Neural cell (in vitro differentiated cells): ENCODE data around the gene FHIT. TPM values are rescaled to one million over a fixed set of nuclear protein-coding genes. Genes with fewer than 3 reads are reported as not detected.

ENCODE experiments used
- H2AFZ ChIP-seq: fragments of 200-600, 300-800 bp; sonication (generic), shearing (Covaris generic); 2 replicates; pipeline ENCODE4 v1.6.0; 2014; ENCODE audit warnings: low read depth, mild to moderate bottlenecking, antibody characterized with exemption, low read length, moderate library complexity
- H3F3A ChIP-seq: fragments of 200-600 bp; shearing (Covaris generic); 2 replicates; pipeline ENCODE4 v1.6.1; 2016; ENCODE audit warnings: mild to moderate bottlenecking, moderate library complexity, mixed read lengths, antibody characterized with exemption, low read length; ENCODE audit not compliant: insufficient read depth, poor library complexity, severe bottlenecking
- H3K27ac ChIP-seq: fragments of 200-600, 300-800 bp; sonication (generic), shearing (Covaris generic); 2 replicates; pipeline ENCODE4 v1.5.1; 2014; ENCODE audit warnings: mild to moderate bottlenecking, low read length, moderate library complexity
- H3K27me3 ChIP-seq: fragments of 300-800, 200-600 bp; sonication (generic), shearing (Covaris generic); 2 replicates; pipeline ENCODE4 v1.6.0; 2014; ENCODE audit warnings: mild to moderate bottlenecking, low read depth, low read length, moderate library complexity; ENCODE audit not compliant: insufficient read depth
- H3K36me3 ChIP-seq: fragments of 300-800, 200-600 bp; sonication (generic), shearing (Covaris generic); 2 replicates; pipeline ENCODE4 v1.5.1; 2014; ENCODE audit warnings: mild to moderate bottlenecking, antibody characterized with exemption, low read length, moderate library complexity; ENCODE audit not compliant: insufficient read depth
- H3K4me2 ChIP-seq: fragments of 300-800, 200-600 bp; sonication (generic), shearing (Covaris generic); 2 replicates; pipeline ENCODE4 v1.6.0; 2014; ENCODE audit warnings: mild to moderate bottlenecking, low read length
- H3K4me3 ChIP-seq: fragments of 300-800, 200-600 bp; sonication (generic), shearing (Covaris generic); 2 replicates; pipeline ENCODE4 v1.5.1; 2014; ENCODE audit warnings: mild to moderate bottlenecking, low read length, moderate library complexity
- H3K79me2 ChIP-seq: fragments of 200-600 bp; shearing (Covaris generic); replicated peaks from 2 replicates; pipeline ENCODE4 v1.6.0; 2014; ENCODE audit warnings: mild to moderate bottlenecking, low read length, moderate library complexity; ENCODE audit not compliant: insufficient read depth
- H3K9ac ChIP-seq: fragments of 300-800, 200-600 bp; sonication (generic), shearing (Covaris generic); 2 replicates; pipeline ENCODE4 v1.6.1; 2016; ENCODE audit warnings: mild to moderate bottlenecking, low read length, mixed read lengths
- H3K9me2 ChIP-seq: fragments of 200-600 bp; shearing (Covaris generic); 2 replicates; pipeline ENCODE4 v1.6.1; 2016; ENCODE audit warnings: mild to moderate bottlenecking, low read length, mixed read lengths; ENCODE audit not compliant: insufficient read depth
- H3K9me3 ChIP-seq: fragments of 200-600, 300-800 bp; sonication (generic), shearing (Covaris generic); 2 replicates; pipeline ENCODE4 v1.6.1; 2016; ENCODE audit warnings: mild to moderate bottlenecking, mixed run types, low read length, moderate library complexity, mixed read lengths
- H4K20me1 ChIP-seq: fragments of 200-600 bp; shearing (Covaris generic); 2 replicates; pipeline ENCODE4 v1.6.1; 2016; ENCODE audit warnings: mild to moderate bottlenecking, mixed run types; ENCODE audit not compliant: insufficient read depth
- EP300 ChIP-seq: fragments of 450-650 bp; conservative IDR thresholded peaks from 2 replicates; pipeline ENCODE4 v1.6.1; 2014; ENCODE audit warnings: antibody characterized with exemption, mild to moderate bottlenecking, moderate library complexity; ENCODE audit not compliant: poor library complexity, severe bottlenecking
- EZH2 ChIP-seq: fragments of 200-600, 300-800 bp; shearing (Covaris generic), sonication (generic); IDR thresholded peaks from 2 replicates; pipeline ENCODE4 v1.6.1; 2014; ENCODE audit warnings: antibody characterized with exemption, low read length, borderline replicate concordance, mild to moderate bottlenecking; ENCODE audit not compliant: insufficient read depth, poor library complexity, severe bottlenecking
- MXI1 ChIP-seq: fragments of 450-650 bp; conservative IDR thresholded peaks from 2 replicates; pipeline ENCODE4 v1.6.1; 2014; ENCODE audit warnings: antibody characterized with exemption, mild to moderate bottlenecking; ENCODE audit not compliant: poor library complexity, severe bottlenecking
- POLR2AphosphoS5 ChIP-seq: IDR thresholded peaks from 2 replicates; pipeline ENCODE4 v1.6.1; 2012
- RAD21 ChIP-seq: fragments of 450-650 bp; conservative IDR thresholded peaks from 2 replicates; pipeline ENCODE4 v1.6.1; 2014; ENCODE audit warnings: antibody characterized with exemption, mild to moderate bottlenecking, moderate library complexity
- SMC3 ChIP-seq: fragments of 450-650 bp; conservative IDR thresholded peaks from 2 replicates; pipeline ENCODE4 v1.6.1; 2014; ENCODE audit warnings: antibody characterized with exemption, mild to moderate bottlenecking, moderate library complexity; ENCODE audit not compliant: poor library complexity
- TAF1 ChIP-seq: IDR thresholded peaks from 2 replicates; pipeline ENCODE4 v1.6.1; 2012; ENCODE audit warnings: low read depth
- polyA plus RNA-seq: library from polyadenylated mRNA; depleted of rRNA; stranded (reverse); fragments of >200 nt; gene quantifications from 2 replicates; pipeline ENCODE4 v1.2.3, GENCODE V29; 2014
- TF ChIP-seq, protein P1 (sequence below): IDR thresholded peaks from 2 replicates; pipeline ENCODE4 v1.6.1; 2012; ENCODE audit warnings: borderline replicate concordance
- TF ChIP-seq, protein P2 (sequence below): fragments of 450-650 bp; IDR thresholded peaks from 2 replicates; pipeline ENCODE4 v1.5.1; 2014; ENCODE audit warnings: antibody characterized with exemption, mild to moderate bottlenecking, moderate library complexity; ENCODE audit not compliant: poor library complexity, severe bottlenecking

The FHIT gene
- polyA plus RNA-seq, 1 donor from 2014 or later: not detected

DNA sequence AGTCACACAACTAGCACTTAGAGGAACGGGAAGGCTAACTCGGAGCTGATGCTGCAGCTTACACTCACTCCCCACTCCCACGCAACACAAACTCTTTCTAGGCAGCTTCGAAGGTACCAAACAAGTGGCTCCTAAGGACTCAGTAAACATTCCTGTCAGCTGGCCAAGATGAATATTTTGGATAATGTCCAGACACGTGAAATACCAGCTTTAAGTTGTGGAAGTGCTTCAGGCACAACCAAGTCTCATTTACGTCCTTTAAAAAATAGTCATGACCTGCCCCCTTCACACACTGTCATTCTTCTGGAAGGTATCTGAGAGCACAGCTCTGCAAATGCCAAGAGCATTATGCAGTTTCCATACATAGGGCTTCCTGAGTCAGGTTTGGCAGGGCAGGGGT is 1195.5 kb downstream of the FHIT start:
- Histone ChIP-seq H3K9me2 (no peaks in the 10 kb centered on the region), H3K27ac (no peak overlapping the region), H4K20me1 (no peaks in the 10 kb centered on the region), H3K36me3 (no peaks in the 10 kb centered on the region), H3K27me3 (no peaks in the 10 kb centered on the region), H3K9ac (no peak overlapping the region), H3K79me2 (no peaks in the 10 kb centered on the region), H3K4me3 (no peak overlapping the region), H3K9me3 (no peaks in the 10 kb centered on the region), H3K4me2 (no peak overlapping the region), H3F3A (no peaks in the 10 kb centered on the region), H2AFZ (no peak overlapping the region)
- TF ChIP-seq MXI1: no peak
- TF ChIP-seq TAF1: no peak

DNA sequence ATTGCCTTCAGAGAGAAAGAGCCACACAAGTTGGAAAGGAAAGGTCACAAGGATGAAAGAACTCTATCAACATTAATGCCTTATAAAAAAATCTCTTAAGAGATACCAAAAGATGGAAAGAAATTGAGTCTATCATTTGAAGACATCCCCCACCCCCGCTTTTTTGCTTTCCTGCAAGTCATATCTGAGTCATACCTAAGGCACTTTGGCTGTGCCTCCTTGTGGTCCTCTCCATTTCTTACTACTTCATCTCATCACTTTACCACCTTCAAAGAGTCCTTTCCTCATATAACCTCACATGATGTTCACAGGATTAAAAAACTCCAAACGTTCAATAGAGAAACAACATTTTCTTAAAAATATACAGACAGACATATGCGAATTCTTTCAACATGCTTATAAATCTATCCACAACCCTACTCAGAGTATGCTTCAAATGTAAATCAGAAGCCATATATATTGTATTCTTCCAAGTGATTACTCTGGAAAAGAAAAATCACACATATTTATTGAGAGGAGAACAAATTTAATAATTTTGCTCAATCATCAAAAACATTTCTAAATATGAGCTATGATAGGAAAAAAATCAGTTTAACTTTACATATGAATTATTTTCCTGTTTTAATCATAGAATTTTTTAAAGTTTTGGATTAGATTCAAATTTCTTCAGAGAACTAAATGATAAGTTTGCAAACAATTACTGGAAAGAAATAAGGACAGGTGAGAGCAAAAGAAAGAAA is 1197.6 kb downstream of the FHIT start:
- H3K4me2 ChIP-seq: no peak overlapping the region
- TF ChIP-seq, protein P1, sequence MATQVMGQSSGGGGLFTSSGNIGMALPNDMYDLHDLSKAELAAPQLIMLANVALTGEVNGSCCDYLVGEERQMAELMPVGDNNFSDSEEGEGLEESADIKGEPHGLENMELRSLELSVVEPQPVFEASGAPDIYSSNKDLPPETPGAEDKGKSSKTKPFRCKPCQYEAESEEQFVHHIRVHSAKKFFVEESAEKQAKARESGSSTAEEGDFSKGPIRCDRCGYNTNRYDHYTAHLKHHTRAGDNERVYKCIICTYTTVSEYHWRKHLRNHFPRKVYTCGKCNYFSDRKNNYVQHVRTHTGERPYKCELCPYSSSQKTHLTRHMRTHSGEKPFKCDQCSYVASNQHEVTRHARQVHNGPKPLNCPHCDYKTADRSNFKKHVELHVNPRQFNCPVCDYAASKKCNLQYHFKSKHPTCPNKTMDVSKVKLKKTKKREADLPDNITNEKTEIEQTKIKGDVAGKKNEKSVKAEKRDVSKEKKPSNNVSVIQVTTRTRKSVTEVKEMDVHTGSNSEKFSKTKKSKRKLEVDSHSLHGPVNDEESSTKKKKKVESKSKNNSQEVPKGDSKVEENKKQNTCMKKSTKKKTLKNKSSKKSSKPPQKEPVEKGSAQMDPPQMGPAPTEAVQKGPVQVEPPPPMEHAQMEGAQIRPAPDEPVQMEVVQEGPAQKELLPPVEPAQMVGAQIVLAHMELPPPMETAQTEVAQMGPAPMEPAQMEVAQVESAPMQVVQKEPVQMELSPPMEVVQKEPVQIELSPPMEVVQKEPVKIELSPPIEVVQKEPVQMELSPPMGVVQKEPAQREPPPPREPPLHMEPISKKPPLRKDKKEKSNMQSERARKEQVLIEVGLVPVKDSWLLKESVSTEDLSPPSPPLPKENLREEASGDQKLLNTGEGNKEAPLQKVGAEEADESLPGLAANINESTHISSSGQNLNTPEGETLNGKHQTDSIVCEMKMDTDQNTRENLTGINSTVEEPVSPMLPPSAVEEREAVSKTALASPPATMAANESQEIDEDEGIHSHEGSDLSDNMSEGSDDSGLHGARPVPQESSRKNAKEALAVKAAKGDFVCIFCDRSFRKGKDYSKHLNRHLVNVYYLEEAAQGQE: no peak
- TF ChIP-seq TAF1 (no peak), MXI1 (no peak), EZH2 (no peak), POLR2AphosphoS5 (no peak), RAD21 (no peak), EP300 (no peak), SMC3 (no peak)
- TF ChIP-seq, protein P2, sequence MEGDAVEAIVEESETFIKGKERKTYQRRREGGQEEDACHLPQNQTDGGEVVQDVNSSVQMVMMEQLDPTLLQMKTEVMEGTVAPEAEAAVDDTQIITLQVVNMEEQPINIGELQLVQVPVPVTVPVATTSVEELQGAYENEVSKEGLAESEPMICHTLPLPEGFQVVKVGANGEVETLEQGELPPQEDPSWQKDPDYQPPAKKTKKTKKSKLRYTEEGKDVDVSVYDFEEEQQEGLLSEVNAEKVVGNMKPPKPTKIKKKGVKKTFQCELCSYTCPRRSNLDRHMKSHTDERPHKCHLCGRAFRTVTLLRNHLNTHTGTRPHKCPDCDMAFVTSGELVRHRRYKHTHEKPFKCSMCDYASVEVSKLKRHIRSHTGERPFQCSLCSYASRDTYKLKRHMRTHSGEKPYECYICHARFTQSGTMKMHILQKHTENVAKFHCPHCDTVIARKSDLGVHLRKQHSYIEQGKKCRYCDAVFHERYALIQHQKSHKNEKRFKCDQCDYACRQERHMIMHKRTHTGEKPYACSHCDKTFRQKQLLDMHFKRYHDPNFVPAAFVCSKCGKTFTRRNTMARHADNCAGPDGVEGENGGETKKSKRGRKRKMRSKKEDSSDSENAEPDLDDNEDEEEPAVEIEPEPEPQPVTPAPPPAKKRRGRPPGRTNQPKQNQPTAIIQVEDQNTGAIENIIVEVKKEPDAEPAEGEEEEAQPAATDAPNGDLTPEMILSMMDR: no peak

DNA sequence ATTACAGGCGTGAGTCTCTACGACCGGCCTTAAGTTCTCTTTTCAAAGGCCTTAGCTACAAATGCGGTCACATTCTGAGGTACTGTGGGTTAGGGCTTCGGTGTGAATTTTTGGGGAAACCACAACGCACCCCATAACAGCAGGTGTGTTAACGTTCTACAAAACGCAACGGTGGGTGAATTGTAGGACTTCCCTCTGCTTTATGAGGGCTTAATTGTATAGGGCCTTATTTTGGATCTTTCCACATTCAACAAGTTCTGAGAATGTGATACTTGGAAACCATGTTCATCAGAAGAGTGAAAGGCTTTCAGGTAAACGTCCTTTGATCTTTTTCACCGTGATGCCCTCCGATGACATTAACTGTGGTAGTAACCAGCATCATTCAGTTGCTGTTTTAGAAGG is 1202.8 kb downstream of the FHIT start:
- H3K79me2 ChIP-seq: no peaks in the 10 kb centered on the region
- H3K36me3 ChIP-seq: no peaks in the 10 kb centered on the region
- TF ChIP-seq, protein P1: no peak
- no peak overlapping the region for H2AFZ ChIP-seq
- H3K9me2 ChIP-seq: no peaks in the 10 kb centered on the region
- no peaks in the 10 kb centered on the region for H3K27me3 ChIP-seq
- no peak overlapping the region for H3K27ac ChIP-seq
- H4K20me1 ChIP-seq: no peaks in the 10 kb centered on the region
- H3K4me3 ChIP-seq: no peak overlapping the region
- H3K9me3 ChIP-seq: no peaks in the 10 kb centered on the region
- H3K4me2 ChIP-seq: no peak overlapping the region
- H3K9ac ChIP-seq: no peak overlapping the region
- H3F3A ChIP-seq: no peaks in the 10 kb centered on the region

More for the DNA sequence above, 1197.6 kb downstream of the FHIT start:
- H3F3A ChIP-seq: no peaks in the 10 kb centered on the region
- H3K27ac ChIP-seq: no peak overlapping the region
- H3K4me3 ChIP-seq: no peak overlapping the region
- H3K9me2 ChIP-seq: no peaks in the 10 kb centered on the region
- H3K9ac ChIP-seq: no peak overlapping the region
- H4K20me1 ChIP-seq: no peaks in the 10 kb centered on the region
- H3K79me2 ChIP-seq: no peaks in the 10 kb centered on the region
- no peak overlapping the region for H2AFZ ChIP-seq
- no peaks in the 10 kb centered on the region for H3K36me3 ChIP-seq
- no peaks in the 10 kb centered on the region for H3K27me3 ChIP-seq
- no peaks in the 10 kb centered on the region for H3K9me3 ChIP-seq
